ENCODE results near the gene ALG1L2.
"Not testable (repeated sequence)": the region's sequence is repeated elsewhere in the genome, so short reads cannot be mapped to it uniquely, and the experiment has no call there.

ALG1L2 gene

DNA sequence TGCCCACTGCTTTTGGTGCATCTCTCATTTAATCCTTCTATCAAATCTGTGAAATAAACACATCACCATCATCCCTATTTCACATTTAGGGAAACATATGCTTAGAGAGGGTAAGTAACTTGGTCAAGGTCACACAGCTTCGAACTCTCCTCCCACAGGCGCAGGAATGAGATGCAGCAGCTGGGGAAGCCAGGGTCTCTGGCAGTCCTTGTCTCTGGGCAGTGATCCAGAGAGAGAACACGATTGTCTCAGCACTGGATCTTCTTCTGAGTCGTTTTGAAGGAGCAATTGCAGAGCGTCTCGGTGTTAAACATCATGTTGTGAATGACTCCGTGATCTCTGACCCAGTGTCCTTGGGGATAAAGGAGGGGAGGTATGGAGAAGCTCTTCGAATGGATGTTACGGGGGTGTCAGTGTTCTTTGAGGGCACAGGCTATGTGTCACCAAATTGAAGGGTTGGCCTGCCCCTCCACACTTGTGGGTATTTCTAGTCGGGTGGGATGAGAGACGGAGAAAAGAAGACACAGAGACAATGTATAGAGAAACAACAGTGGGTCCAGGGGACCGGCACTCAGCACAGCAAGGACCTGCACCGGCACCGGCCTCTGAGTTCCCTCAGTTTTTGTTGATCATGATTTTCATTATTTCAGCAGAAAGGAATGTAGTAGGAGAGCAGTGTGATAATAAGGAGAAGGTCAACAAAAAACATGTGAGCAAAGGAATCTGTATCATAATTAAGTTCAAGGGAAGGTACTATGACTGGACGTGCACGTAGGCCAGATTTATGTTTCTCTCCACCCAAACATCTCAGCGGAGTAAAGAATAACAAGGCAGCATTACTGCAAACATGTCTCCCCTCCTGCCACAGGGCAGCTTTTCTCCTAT lies 41.5 kb downstream of the ALG1L2 start:
- DNase-seq (ENCODE audit: low spot score): not testable (repeated sequence)

DNA sequence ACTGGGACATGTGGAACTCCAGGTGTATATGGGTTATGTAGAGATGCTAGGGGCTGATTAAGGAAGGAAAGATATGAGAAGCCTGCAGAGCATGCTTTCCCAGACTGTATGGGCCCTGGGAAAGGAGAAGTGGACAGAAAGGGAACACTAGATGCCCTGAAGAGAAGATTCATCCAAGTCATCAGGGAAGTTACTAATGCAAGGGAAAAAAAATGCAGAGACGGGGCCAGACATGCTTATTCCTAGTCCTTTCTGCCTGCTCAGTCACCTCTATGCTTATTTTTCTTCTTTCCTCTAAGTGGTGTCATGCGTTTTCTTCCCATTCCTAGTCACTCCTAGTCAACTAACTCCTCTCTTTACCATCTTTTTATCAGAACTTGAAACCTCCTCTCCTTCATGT lies 43.8 kb downstream of the ALG1L2 start:
- DNase-seq (ENCODE audit: low spot score): not testable (repeated sequence)

DNA sequence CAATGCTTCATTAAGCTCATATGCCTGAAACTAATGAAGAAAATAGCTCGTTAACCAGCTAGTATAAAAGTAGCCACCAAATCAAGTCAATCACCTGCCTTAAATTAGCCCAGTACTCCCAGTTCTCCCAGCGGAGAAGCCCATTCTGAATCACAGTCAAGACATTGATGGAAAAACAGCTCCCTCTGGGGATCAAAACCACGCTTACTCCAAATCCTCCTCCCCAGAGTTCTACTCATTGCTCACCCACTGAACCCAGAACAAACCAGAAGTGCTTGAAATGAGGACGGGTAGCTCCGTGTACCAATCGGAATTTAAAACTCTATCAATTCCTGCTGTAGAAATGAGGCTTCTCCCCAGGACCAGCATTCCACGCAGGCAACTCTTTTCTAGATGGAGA lies 54.7 kb downstream of the ALG1L2 start:
- DNase-seq (ENCODE audit: low spot score): not testable (repeated sequence)

DNA sequence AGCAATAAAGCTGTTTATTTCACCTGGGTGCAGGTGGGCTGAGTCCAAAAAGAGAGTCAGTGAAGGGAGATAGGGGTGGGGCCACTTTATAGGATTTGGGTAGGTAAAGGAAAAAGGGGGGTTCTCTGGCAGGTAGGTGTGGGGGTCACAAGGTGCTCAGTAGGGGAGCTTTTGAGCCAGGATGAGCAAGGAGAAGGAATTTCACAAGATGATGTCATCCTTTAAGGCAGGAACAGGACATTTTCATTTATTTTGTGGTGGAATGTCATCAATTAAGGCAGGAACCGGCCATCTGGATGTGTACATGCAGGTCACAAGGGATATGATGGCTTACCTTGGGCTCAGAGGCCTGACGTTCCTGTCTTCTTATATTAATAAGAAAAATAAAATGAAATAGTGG lies 56.1 kb downstream of the ALG1L2 start:
- not testable (repeated sequence) for DNase-seq (ENCODE audit: low spot score)

DNA sequence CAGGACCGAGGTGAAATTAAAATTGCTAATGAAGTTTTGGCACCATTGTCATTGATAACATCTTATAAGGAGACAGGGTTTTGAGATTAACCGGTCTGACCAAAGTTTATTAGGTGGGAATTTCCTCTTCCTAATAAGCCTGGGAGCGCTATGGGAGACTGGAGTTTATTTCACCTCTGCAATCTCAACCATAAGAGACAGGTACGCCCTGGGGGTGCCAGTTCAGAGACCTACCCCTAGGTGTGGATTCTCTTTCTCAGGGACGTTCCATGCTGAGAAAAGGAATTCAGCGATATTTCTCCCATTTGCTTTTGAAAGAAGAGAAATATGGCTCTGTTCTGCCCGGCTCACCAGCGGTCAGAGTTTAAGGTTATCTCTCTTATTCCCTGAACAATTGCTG lies 57.4 kb downstream of the ALG1L2 start:
- not testable (repeated sequence) for DNase-seq (ENCODE audit: low spot score)

DNA sequence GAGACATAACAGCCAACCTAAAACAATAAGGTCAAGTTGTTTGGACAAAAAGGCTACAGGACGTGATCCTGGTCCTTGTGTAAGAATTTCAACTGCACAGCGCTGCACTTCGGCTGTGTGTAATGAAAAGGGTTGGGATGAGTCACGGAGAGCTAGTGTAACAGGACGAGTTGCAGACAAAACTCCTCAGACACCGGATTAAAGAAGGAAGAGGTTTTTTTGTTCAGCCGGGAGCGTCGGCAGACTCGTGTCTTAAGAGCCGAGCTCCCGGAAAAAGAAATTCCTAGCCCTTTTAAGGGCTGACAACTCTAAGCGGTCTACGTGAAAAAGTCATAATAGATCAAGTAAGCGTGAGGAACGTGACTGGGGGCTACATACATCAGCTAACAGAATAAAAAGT lies 59.1 kb downstream of the ALG1L2 start:
- DNase-seq (ENCODE audit: low spot score): not testable (repeated sequence)

DNA sequence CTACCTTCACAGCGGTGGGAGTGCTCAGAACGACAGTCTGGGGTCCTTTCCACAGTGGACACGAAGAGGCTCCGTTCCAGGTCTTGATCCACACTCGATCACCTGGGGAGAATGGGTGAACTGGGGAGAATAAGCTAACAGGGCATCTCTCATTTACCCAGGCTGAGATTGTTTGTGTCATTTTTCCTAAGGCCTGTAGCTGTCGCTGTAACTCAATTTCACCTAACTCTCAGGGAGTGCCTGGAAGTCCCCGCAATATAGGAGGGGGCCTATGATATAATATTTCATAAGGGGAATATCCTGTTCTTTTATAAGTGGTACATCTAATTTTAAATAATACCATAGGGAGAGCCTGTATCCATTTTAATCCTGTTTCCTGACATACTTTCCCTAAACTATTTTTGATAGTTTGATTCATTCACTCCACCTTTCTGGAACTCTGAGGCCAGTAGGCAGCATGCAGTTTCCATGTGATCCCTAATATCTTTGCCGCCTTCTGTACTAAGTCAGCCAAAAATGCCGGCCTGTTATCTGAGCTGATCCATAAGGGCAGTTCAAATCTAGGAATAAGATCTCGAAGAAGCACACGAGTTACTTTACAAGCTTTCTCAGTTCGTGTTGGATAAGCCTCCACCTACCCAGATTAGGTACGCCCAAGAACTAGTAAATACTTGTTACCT lies 62.2 kb downstream of the ALG1L2 start:
- DNase-seq (ENCODE audit: low spot score): not testable (repeated sequence)

DNA sequence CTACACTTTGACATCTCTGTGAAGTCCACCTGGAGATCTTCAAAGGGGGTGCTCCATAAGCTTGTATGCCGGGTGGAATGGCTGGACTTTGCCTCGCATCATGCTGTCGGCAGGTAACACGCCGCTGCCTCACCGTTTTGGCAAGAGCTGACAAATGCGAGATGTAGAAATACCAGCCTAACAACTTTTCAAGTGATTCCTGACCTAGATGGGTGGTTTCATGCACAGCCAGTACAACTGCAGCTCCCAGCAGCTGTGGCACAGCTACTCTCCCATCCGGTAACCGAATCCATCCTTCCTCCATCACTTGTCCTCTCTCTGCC lies 62.7 kb downstream of the ALG1L2 start:
- not testable (repeated sequence) for DNase-seq (ENCODE audit: low spot score)

DNA sequence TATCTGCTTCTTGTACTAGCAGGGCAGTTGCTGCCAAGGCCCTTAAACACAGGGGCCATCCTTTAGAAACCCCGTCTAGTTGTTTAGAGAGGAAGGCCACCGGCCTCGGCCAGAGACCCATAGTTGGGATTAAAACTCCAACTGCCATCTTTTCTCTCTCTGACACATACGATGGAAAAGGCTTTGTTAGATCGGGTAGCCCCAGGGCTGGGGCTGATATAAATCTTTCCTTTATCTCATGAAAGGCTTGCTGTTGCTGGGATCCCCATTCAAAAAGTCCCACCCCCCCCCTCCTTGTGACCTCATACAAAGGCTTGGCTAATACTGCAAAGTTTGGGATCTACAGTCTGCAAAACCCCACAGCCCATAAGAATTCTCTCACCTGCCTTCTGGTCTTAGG lies 63.8 kb downstream of the ALG1L2 start:
- not testable (repeated sequence) for DNase-seq (ENCODE audit: low spot score)

DNA sequence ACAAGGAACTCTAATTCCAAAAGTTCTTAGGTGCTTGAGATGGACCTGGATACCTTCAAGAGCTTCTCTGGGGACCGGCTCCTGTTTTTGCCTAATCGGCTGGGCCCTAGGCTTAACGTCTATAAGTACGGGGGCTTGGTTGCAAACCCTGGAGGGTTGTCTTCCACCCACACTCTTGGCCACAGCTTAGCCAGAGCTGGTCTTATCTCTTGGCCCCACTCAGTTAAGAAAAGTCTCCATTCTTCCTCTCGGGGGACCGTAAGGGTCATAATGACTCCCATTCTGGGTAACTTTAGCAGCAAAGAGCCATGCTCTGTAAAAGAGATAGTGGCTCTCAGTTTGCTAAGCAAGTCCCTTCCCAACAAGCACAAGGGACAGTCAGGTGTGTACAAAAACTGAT lies 64.8 kb downstream of the ALG1L2 start:
- not testable (repeated sequence) for DNase-seq (ENCODE audit: low spot score)

Data from D341Med (cell line).